HEK293 (cell line): ENCODE data around the gene CLDN15.

Source experiments
- CTCF ChIA-PET: fragments of 350-600 bp; formaldehyde crosslinking; extraction: SDS; loops from one replicate; lab custom pipeline; 2021; ENCODE audit warnings: antibody characterized with exemption; lab: Yijun Ruan, JAX
- POLR2A ChIA-PET: fragments of 300-600 bp; formaldehyde crosslinking; extraction: SDS; loops from one replicate; lab custom pipeline; 2020; ENCODE audit warnings: antibody characterized with exemption, inconsistent platforms; lab: Yijun Ruan, JAX
- H3K27ac ChIP-seq: fragments of 200-500 bp; sonication (Bioruptor generic); 2 replicates; pipeline ENCODE4 v1.5.1; 2014; ENCODE audit warnings: low read depth, low read length, control low read depth, inconsistent platforms; ENCODE audit errors: extremely low read depth
- H3K36me3 ChIP-seq, 2 experiments: fragments of 200-500 bp in 1 of 2; sonication (Bioruptor generic) in 1 of 2; 1 replicate in 1 of 2; 2 replicates in 1 of 2; pipeline ENCODE4 v1.5.1; 2014 to 2017; ENCODE audit warnings: inconsistent platforms in 2 of 2, low read length in 2 of 2; ENCODE audit not compliant: control insufficient read depth in 2 of 2, insufficient read depth in 1 of 2
- H3K4me1 ChIP-seq: fragments of 200-500 bp; sonication (Bioruptor generic); 2 replicates; pipeline ENCODE4 v1.5.1; 2014; ENCODE audit warnings: mild to moderate bottlenecking, low read length, inconsistent platforms; ENCODE audit not compliant: control insufficient read depth, insufficient read depth
- H3K4me3 ChIP-seq: 2 replicates; pipeline ENCODE4 v1.5.1; 2011; ENCODE audit warnings: low read depth, mild to moderate bottlenecking, control low read depth, low read length, moderate library complexity
- H3K9me3 ChIP-seq: fragments of 200-500 bp; sonication (Bioruptor generic); 2 replicates; pipeline ENCODE4 v1.5.1; 2014; ENCODE audit warnings: low read depth, low read length, inconsistent platforms; ENCODE audit not compliant: control insufficient read depth, insufficient read depth
- BCL6B ChIP-seq: fragments of 450-650 bp; formaldehyde crosslinking; IDR thresholded peaks from 2 replicates; pipeline ENCODE4 v1.5.1; 2017; ENCODE audit warnings: missing biosample characterization, missing genetic modification characterization
- OSR2 ChIP-seq: fragments of 450-650 bp; formaldehyde crosslinking; IDR thresholded peaks from 2 replicates; pipeline ENCODE4 v1.5.1; 2016; ENCODE audit warnings: missing biosample characterization, missing genetic modification characterization
- OVOL3 ChIP-seq: fragments of 450-650 bp; formaldehyde crosslinking; IDR thresholded peaks from 2 replicates; pipeline ENCODE4 v1.5.1; 2016; ENCODE audit warnings: missing biosample characterization, missing genetic modification characterization
- ZBTB1 ChIP-seq: fragments of 450-650 bp; formaldehyde crosslinking; IDR thresholded peaks from 2 replicates; pipeline ENCODE4 v1.5.1; 2016; ENCODE audit warnings: missing biosample characterization, missing genetic modification characterization
- ZBTB20 ChIP-seq: fragments of 450-650 bp; formaldehyde crosslinking; IDR thresholded peaks from 2 replicates; pipeline ENCODE4 v1.5.1; 2016; ENCODE audit warnings: missing biosample characterization, missing genetic modification characterization
- ZBTB7A ChIP-seq: fragments of 450-650 bp; formaldehyde crosslinking; IDR thresholded peaks from 2 replicates; pipeline ENCODE4 v1.5.1; 2016; ENCODE audit warnings: low read depth, missing biosample characterization, missing genetic modification characterization
- ZFP37 ChIP-seq: fragments of 450-650 bp; formaldehyde crosslinking; IDR thresholded peaks from 2 replicates; pipeline ENCODE4 v1.5.1; 2016; ENCODE audit warnings: missing biosample characterization, missing genetic modification characterization
- ZNF146 ChIP-seq: fragments of 450-650 bp; formaldehyde crosslinking; IDR thresholded peaks from 2 replicates; pipeline ENCODE4 v1.5.1; 2016; ENCODE audit warnings: missing biosample characterization, missing genetic modification characterization
- ZNF169 ChIP-seq: fragments of 450-650 bp; formaldehyde crosslinking; IDR thresholded peaks from 2 replicates; pipeline ENCODE4 v1.5.1; 2016; ENCODE audit warnings: missing biosample characterization, missing genetic modification characterization
- ZNF223 ChIP-seq: fragments of 450-650 bp; formaldehyde crosslinking; IDR thresholded peaks from 2 replicates; pipeline ENCODE4 v1.5.1; 2016; ENCODE audit warnings: missing biosample characterization, missing genetic modification characterization
- ZNF274 ChIP-seq, 2 experiments: fragments of 200-500 bp in 1 of 2; fragments of 450-650 bp in 1 of 2; sonication (Bioruptor generic) in 1 of 2; formaldehyde crosslinking in 1 of 2; IDR thresholded peaks; 2 replicates each; pipeline versions ENCODE4 v1.5.1 to v1.6.1; 2014 to 2016; ENCODE audit warnings: borderline replicate concordance in 1 of 2, inconsistent platforms in 1 of 2, low read length in 1 of 2, missing biosample characterization in 1 of 2, missing genetic modification characterization in 1 of 2
- ZNF292 ChIP-seq: fragments of 450-650 bp; formaldehyde crosslinking; IDR thresholded peaks from 2 replicates; pipeline ENCODE4 v1.5.1; 2016; ENCODE audit warnings: low read depth, missing biosample characterization, missing genetic modification characterization, borderline replicate concordance
- ZNF302 ChIP-seq: fragments of 450-650 bp; formaldehyde crosslinking; IDR thresholded peaks from 2 replicates; pipeline ENCODE4 v1.5.1; 2016; ENCODE audit warnings: missing biosample characterization, missing genetic modification characterization, low read depth
- ZNF366 ChIP-seq: fragments of 450-650 bp; formaldehyde crosslinking; conservative IDR thresholded peaks from 2 replicates; pipeline ENCODE4 v1.5.1; 2016; ENCODE audit warnings: missing biosample characterization, missing genetic modification characterization
- ZNF416 ChIP-seq: fragments of 450-650 bp; formaldehyde crosslinking; IDR thresholded peaks from 2 replicates; pipeline ENCODE4 v1.5.1; 2016; ENCODE audit warnings: missing biosample characterization, missing genetic modification characterization
- ZNF585B ChIP-seq: fragments of 450-650 bp; formaldehyde crosslinking; IDR thresholded peaks from 2 replicates; pipeline ENCODE4 v1.5.1; 2016; ENCODE audit warnings: missing biosample characterization, missing genetic modification characterization
- ZNF621 ChIP-seq: fragments of 450-650 bp; formaldehyde crosslinking; IDR thresholded peaks from 2 replicates; pipeline ENCODE4 v1.5.1; 2017; ENCODE audit warnings: missing biosample characterization, missing genetic modification characterization
- ZNF658 ChIP-seq: fragments of 450-650 bp; formaldehyde crosslinking; IDR thresholded peaks from 2 replicates; pipeline ENCODE4; 2016; ENCODE audit warnings: missing biosample characterization, missing genetic modification characterization
- ZNF664 ChIP-seq: fragments of 450-650 bp; formaldehyde crosslinking; IDR thresholded peaks from 2 replicates; pipeline ENCODE4 v1.5.1; 2016; ENCODE audit warnings: missing biosample characterization, missing genetic modification characterization
- ZNF843 ChIP-seq: fragments of 450-650 bp; formaldehyde crosslinking; IDR thresholded peaks from 2 replicates; pipeline ENCODE4 v1.5.1; 2016; ENCODE audit warnings: missing biosample characterization, missing genetic modification characterization
- ZXDB ChIP-seq: fragments of 450-650 bp; formaldehyde crosslinking; IDR thresholded peaks from 2 replicates; pipeline ENCODE4 v1.5.1; 2016; ENCODE audit warnings: missing biosample characterization, missing genetic modification characterization
- TF ChIP-seq, protein P1 (sequence below): fragments of 450-650 bp; formaldehyde crosslinking; IDR thresholded peaks from 2 replicates; pipeline ENCODE4 v1.5.1; 2016; ENCODE audit warnings: missing biosample characterization, missing genetic modification characterization
- TF ChIP-seq, protein P2 (sequence below): fragments of 450-650 bp; formaldehyde crosslinking; IDR thresholded peaks from 2 replicates; pipeline ENCODE4 v1.5.1; 2016; ENCODE audit warnings: missing biosample characterization, missing genetic modification characterization
- TF ChIP-seq, protein P3 (sequence below): fragments of 450-650 bp; formaldehyde crosslinking; IDR thresholded peaks from 2 replicates; pipeline ENCODE4 v1.5.1; 2016; ENCODE audit warnings: missing biosample characterization, missing genetic modification characterization
- TF ChIP-seq, protein P4 (sequence below): fragments of 450-650 bp; formaldehyde crosslinking; IDR thresholded peaks from 2 replicates; pipeline ENCODE4 v1.5.1; 2016; ENCODE audit warnings: missing biosample characterization, missing genetic modification characterization
- TF ChIP-seq, protein P5 (sequence below): fragments of 450-650 bp; formaldehyde crosslinking; IDR thresholded peaks from 2 replicates; pipeline ENCODE4 v1.5.1; 2017; ENCODE audit warnings: missing biosample characterization, missing genetic modification characterization

The CLDN15 gene

GRCh38 chr7:101241443-101242349, 4.1 kb upstream of the CLDN15 start:
- Histone ChIP-seq H3K36me3 (peaks cover 0 to 39% of the 10 kb centered on the region in 2 experiments; a peak in 2 of 3 replicates), H3K4me1 (peaks cover 2% of the 10 kb centered on the region; the same call in 1 of the 2 replicates), H3K9me3 (no peaks in the 10 kb centered on the region), H3K27ac (no peak overlapping the region), H3K4me3 (no peak overlapping the region)
- ChIA-PET CTCF (interaction anchor here (0.6 to 1.4 kb wide), 3 partner anchors 15 to 98 kb away, joined by 4 to 5 read pairs (median 4); no protein-coding TSS in a partner anchor), POLR2A (no interaction called here)
- TF ChIP-seq ZBTB20 (tag by site-specific recombination) (no peak), ZNF664 (no peak), ZNF274 (IDR thresholded peaks at IDR 0.05; ENCODE audit: low read length) (no peak), ZNF274 (tag by site-specific recombination; IDR thresholded peaks at IDR 0.05; ENCODE audit: borderline replicate concordance) (no peak), ZBTB7A (tag by site-specific recombination) (no peak), ZNF416 (no peak), ZNF843 (tag by site-specific recombination) (no peak), ZFP37 (tag by site-specific recombination) (no peak), ZNF169 (no peak), OSR2 (tag by site-specific recombination) (no peak), ZNF366 (no peak), ZNF223 (tag by site-specific recombination) (no peak), ZNF585B (no peak), ZBTB1 (no peak), ZNF621 (no peak), ZNF292 (no peak), OVOL3 (no peak), BCL6B (tag by site-specific recombination) (no peak), ZNF146 (tag by site-specific recombination) (no peak), ZNF302 (no peak), ZNF658 (tag by site-specific recombination) (no peak), ZXDB (tag by site-specific recombination) (no peak)
- TF ChIP-seq, protein P1, sequence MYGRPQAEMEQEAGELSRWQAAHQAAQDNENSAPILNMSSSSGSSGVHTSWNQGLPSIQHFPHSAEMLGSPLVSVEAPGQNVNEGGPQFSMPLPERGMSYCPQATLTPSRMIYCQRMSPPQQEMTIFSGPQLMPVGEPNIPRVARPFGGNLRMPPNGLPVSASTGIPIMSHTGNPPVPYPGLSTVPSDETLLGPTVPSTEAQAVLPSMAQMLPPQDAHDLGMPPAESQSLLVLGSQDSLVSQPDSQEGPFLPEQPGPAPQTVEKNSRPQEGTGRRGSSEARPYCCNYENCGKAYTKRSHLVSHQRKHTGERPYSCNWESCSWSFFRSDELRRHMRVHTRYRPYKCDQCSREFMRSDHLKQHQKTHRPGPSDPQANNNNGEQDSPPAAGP (tag by site-specific recombination): no peak
- TF ChIP-seq, protein P2, sequence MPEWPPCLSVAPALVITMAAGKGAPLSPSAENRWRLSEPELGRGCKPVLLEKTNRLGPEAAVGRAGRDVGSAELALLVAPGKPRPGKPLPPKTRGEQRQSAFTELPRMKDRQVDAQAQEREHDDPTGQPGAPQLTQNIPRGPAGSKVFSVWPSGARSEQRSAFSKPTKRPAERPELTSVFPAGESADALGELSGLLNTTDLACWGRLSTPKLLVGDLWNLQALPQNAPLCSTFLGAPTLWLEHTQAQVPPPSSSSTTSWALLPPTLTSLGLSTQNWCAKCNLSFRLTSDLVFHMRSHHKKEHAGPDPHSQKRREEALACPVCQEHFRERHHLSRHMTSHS (tag by site-specific recombination): no peak
- TF ChIP-seq, protein P3, sequence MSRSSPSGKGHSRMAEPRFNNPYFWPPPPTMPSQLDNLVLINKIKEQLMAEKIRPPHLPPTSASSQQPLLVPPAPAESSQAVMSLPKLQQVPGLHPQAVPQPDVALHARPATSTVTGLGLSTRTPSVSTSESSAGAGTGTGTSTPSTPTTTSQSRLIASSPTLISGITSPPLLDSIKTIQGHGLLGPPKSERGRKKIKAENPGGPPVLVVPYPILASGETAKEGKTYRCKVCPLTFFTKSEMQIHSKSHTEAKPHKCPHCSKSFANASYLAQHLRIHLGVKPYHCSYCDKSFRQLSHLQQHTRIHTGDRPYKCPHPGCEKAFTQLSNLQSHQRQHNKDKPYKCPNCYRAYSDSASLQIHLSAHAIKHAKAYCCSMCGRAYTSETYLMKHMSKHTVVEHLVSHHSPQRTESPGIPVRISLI (tag by site-specific recombination): 0 out of 2 replicates have a peak, but pooled peaks have one; percentile 66
- TF ChIP-seq, protein P4, sequence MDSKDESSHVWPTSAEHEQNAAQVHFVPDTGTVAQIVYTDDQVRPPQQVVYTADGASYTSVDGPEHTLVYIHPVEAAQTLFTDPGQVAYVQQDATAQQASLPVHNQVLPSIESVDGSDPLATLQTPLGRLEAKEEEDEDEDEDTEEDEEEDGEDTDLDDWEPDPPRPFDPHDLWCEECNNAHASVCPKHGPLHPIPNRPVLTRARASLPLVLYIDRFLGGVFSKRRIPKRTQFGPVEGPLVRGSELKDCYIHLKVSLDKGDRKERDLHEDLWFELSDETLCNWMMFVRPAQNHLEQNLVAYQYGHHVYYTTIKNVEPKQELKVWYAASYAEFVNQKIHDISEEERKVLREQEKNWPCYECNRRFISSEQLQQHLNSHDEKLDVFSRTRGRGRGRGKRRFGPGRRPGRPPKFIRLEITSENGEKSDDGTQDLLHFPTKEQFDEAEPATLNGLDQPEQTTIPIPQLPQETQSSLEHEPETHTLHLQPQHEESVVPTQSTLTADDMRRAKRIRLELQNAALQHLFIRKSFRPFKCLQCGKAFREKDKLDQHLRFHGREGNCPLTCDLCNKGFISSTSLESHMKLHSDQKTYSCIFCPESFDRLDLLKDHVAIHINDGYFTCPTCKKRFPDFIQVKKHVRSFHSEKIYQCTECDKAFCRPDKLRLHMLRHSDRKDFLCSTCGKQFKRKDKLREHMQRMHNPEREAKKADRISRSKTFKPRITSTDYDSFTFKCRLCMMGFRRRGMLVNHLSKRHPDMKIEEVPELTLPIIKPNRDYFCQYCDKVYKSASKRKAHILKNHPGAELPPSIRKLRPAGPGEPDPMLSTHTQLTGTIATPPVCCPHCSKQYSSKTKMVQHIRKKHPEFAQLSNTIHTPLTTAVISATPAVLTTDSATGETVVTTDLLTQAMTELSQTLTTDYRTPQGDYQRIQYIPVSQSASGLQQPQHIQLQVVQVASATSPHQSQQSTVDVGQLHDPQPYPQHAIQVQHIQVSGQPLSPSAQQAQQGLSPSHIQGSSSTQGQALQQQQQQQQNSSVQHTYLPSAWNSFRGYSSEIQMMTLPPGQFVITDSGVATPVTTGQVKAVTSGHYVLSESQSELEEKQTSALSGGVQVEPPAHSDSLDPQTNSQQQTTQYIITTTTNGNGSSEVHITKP (tag by site-specific recombination): 0 out of 2 replicates have a peak, but pooled peaks have one; percentile 33
- TF ChIP-seq, protein P5, sequence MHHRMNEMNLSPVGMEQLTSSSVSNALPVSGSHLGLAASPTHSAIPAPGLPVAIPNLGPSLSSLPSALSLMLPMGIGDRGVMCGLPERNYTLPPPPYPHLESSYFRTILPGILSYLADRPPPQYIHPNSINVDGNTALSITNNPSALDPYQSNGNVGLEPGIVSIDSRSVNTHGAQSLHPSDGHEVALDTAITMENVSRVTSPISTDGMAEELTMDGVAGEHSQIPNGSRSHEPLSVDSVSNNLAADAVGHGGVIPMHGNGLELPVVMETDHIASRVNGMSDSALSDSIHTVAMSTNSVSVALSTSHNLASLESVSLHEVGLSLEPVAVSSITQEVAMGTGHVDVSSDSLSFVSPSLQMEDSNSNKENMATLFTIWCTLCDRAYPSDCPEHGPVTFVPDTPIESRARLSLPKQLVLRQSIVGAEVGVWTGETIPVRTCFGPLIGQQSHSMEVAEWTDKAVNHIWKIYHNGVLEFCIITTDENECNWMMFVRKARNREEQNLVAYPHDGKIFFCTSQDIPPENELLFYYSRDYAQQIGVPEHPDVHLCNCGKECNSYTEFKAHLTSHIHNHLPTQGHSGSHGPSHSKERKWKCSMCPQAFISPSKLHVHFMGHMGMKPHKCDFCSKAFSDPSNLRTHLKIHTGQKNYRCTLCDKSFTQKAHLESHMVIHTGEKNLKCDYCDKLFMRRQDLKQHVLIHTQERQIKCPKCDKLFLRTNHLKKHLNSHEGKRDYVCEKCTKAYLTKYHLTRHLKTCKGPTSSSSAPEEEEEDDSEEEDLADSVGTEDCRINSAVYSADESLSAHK (tag by site-specific recombination): no peak
